Measurements from ENCODE around the gene WDR35.
"Not testable (repeated sequence)": the region's sequence is repeated elsewhere in the genome, so short reads cannot be mapped to it uniquely, and the experiment has no call there.

WDR35 gene

DNA sequence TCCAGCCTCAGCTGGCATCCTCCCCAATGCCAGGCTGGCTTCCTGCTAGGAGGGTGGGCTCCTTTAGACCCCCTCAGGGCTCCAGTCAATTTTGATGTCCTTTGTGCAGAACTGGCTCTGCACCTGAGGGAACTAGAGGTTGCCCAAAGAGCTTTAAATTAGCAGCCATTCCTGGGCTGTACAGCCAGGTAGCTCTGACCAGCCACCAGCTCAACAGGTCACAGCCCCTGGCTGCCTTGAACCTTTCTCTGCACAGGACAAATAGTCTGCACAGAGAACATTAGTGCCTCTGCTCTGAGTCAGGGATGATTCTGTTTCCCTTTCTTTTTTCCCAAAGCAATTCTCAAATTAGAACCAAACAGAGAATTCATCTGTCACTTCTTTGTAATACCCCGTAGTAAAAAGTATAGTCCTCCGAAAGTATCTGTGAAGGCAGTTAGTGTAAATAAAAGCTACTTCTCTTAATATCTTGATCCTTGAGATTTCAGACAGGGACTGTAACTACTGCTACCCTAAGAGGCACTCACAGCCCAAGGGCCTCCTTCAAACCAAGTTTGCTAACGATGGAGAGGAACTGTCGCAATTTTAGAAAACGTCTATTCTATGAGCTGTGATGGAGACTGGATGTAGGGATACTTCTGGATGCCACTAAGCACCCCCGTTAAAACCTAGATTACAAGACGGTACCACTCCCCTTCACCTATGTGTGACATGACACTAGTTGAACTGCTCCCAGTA, 91.1 kb downstream of the WDR35 start:
- intact Hi-C loops (cut with DNase I) = no loop called here
- no peak for DNase-seq

- DNase-seq = no peak
- intact Hi-C loops (cut with DNase I) = no loop called here
Measured at GRCh38 chr2:19897623-19898245, 92.2 kb downstream of the WDR35 start.

- intact Hi-C loops (cut with DNase I) = no loop called here
Measured at GRCh38 chr2:19895535-19895934, 94.4 kb downstream of the WDR35 start.

GRCh38 chr2:19894134-19894792, 95.6 kb downstream of the WDR35 start:
- intact Hi-C loops (cut with DNase I) = no loop called here
- DNase-seq = no peak

More at GRCh38 chr2:19895535-19895934, 94.4 kb downstream of the WDR35 start:
- no peak for DNase-seq

- intact Hi-C loops (cut with DNase I) = no loop called here
Measured at GRCh38 chr2:19893520-19894133, 96.3 kb downstream of the WDR35 start.

GRCh38 chr2:19891971-19892370, 97.9 kb downstream of the WDR35 start:
- intact Hi-C loops (cut with DNase I) = not testable (repeated sequence)

More at GRCh38 chr2:19893520-19894133, 96.3 kb downstream of the WDR35 start:
- DNase-seq = no peak

GRCh38 chr2:19890104-19890503, 99.8 kb downstream of the WDR35 start:
- intact Hi-C loops (cut with DNase I) = no loop called here
- DNase-seq = no peak

More at GRCh38 chr2:19891971-19892370, 97.9 kb downstream of the WDR35 start:
- not testable (repeated sequence) for DNase-seq

DNA sequence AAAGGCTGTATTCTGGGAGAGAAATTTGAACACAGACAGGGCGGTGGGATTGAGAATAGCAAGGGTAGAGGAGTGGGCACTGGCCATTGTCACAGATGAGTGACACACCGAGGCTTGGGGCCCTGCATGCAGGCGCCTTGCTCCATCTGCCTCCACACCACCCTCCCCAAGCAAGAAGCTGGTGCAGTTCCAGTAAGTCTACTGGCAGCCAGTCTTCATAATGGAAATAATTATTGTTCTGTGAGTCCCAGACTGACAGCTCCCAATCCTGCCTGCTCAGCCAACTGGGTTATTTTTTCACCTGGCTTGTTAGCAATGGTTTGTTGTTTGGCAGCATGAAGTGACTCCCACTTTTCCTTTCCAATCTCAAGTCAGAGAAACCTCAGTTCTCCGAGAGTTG, 101.1 kb downstream of the WDR35 start:
- intact Hi-C loops (cut with DNase I) = no loop called here

GRCh38 chr2:19887510-19887909, 102.4 kb downstream of the WDR35 start:
- intact Hi-C loops (cut with DNase I) = no loop called here
- no peak for DNase-seq

More for the DNA sequence above, 101.1 kb downstream of the WDR35 start:
- DNase-seq = no peak

DNA sequence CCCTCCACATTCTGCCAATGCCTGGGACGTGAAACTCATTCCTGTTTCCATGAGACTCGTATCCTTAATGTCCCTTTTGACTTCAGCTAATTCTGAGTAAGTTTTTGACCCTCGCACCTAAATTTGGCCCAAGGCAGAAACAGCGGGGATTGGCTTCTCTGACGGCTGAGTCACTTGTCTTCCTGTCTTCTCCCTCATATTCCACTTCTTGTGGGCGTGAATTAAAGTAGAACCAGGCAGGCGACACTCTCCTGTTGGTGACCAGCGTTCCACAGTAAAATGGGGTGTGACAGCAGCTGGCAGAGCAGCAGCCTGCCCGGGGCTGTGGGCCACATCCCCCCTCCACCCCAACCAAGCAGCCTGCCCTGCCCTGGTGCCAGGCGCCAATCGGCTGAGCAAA, 103.6 kb downstream of the WDR35 start:
- intact Hi-C loops (cut with DNase I) = no loop called here
- no peak for DNase-seq

GRCh38 chr2:19885791-19886190, 104.1 kb downstream of the WDR35 start:
- intact Hi-C loops (cut with DNase I) = no loop called here
- no peak for DNase-seq

DNA sequence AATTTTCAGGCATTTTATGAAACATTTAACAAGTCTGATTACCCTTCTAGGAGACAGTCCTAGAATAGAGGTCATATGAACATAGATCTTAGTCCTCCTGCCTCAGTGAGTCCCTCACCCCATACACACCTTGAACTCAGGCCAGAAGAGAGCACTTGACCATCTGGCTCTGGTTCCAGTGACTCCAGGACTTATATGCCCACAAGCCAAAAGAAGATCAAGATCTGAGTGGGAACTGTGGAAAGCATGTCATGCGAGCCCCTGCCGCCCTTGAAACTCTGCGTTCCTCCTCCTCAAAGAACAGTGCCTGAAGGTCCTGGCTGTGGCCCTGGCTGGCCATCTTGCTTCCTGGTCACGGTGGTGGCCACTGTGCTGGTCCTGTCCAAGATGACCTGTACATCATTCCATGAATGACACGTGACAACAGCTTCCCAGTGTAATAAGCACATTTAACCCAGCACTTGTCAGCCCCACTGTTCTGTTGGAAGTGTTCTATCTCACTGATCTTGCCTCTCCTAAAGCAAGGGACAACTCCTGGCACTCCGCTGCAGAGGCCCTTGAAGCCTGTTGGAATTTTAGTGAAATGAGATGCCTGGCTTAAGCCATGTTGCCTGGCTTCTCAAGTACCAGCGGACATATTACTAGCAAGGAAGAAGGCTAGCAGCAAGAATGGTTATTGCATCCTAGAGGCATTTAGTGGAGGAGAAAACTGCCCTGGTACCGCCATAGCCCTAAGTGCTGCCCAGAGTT, 105.8 kb downstream of the WDR35 start:
- no peak for DNase-seq
- intact Hi-C loops (cut with DNase I) = no loop called here

GRCh38 chr2:19883486-19883885, 106.4 kb downstream of the WDR35 start:
- intact Hi-C loops (cut with DNase I) = no loop called here
- DNase-seq = no peak

DNA sequence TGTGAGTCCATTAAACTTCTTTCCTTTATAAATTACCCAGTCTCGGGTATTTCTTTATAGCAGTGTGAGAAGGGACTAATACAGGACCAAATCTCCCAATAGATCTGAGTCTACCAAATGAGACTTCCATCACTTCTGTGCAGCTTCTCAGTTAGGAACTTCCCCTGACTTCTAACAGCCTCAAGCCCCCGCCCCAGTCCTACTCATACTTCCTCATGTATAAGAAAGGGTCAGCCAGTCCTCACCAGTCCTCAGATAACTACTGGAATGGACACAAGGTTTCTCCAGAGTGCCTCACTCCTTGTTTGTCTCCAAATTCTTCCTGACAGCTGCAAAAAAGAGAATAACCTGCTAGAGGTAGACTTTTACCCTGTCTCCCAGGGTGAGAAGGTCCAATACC, 107.6 kb downstream of the WDR35 start:
- no peak for DNase-seq

DNA sequence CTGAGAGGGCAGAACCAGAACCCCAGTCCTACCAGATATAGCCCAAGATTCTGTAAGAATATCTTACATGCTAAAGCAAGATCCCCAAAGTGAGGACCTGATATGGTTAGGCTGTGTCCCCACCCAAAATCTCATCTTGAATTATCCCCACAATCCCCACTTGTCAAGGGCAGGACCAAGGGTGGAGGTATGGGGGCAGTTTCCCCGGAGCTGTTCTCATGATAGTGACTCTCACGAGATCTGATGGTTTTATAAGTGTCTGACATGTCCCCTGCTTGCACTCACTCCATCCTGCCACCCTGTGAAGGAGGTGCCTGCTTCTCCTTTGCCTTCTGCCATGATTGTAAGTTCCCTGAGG, 108.0 kb downstream of the WDR35 start:
- intact Hi-C loops (cut with DNase I) = no loop called here
- DNase-seq = no peak

More for the DNA sequence above, 107.6 kb downstream of the WDR35 start:
- intact Hi-C loops (cut with DNase I) = no loop called here

DNA sequence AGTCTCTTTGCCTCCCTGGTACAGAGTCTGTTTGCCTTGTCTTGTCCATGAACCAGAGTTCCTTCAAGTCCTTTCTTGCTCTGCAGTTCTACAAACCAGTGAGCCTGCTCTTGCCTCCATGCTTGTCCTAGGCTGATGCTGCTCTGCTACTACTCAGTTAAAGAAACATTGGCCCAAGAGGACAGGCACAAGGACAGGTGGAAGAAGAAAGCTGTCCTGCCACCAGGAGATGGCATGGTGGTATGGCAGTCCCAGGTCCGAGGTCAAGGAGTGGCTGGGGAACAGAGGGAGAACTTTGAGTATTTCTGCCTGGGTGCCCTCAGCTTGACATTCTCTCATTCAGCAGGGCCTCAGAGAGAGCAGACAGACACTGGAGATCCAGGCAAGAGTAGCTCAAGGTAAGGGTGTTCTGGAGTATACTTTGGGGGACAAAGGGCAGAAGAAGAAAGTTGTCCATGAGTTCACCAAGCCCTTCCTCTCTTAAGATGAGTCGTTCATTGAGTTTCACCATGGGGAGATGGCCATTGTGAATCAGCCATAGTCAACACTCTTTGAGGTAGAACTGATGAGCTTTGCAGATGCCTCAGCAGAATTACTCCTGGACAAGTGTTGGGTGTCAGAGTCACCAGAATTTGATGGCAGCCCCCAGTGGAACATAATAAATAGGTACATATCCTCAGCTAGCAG, 108.5 kb downstream of the WDR35 start:
- intact Hi-C loops (cut with DNase I) = no loop called here
- no peak for DNase-seq

GRCh38 chr2:19880191-19880590, 109.7 kb downstream of the WDR35 start:
- DNase-seq; intact Hi-C loops (cut with DNase I): not testable (repeated sequence)

DNA sequence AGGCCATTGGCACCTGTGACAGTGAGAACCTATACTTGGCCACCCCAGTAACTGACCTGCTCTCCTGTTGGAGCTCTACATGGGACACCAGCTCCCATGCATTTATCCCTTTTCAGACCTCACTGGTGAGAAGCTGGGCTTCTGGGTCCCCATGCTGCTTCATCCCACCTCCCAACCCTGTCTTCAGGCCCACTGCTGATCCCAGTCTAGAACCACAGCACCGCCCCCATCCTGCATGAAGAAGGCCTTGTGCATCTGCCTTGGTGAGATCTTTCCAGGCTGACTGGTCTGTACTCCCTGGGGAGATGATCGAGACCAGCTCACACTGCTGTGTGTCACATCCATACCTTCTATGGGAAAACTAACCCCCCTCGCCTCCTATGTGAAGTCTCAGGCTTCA, 110.8 kb downstream of the WDR35 start:
- intact Hi-C loops (cut with DNase I) = no loop called here

DNA sequence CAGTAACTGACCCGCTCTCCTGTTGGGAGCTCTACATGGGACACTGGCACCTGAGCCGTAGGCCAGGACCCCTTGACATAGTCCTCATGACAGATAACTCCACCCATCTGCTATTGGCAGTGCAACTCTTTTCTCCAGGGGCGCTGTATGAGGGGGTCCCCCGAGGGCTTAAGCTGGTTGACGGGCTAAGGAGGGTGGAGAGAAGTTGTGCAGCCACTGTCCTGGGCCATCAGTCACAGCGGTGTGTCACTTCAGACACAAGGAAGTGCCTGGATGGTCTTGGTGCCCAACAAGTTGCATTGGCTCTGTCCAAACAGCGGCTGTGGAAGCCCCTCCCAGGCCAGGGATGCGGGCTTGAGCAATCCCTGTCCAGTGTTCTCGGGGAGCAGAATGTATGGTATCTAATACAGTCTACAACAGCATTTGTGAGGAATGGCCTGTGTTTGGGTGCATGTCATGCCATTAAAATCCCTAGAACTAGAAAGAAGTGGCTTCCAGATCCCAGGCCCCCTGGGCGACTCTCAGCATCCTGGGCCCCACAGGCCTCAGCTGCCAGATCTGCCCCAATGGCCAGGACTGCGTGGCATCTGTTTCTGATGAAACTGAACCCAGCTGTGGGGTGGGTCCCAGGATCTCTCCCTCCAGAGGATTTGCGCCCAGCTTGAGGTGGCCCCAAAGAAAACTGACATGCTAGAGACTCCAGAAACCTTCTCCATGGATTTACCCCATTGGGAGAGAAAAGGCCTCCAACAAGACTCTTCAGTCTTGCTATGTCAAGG, 111.4 kb downstream of the WDR35 start:
- intact Hi-C loops (cut with DNase I) = no loop called here
- DNase-seq = no peak

More for the DNA sequence above, 110.8 kb downstream of the WDR35 start:
- no peak for DNase-seq

Data from posterior cingulate gyrus (tissue), 11 donors.